NCI-H226 (cell line): ENCODE results near the gene PSMA7.
A peak's percentile ranks its signal among the peaks of the same experiment; 100 is the strongest.

Experiments used
- DNase-seq: peaks from one replicate; pipeline ENCODE4 v3.0.0-alpha.2; 2015

Gene PSMA7

DNA sequence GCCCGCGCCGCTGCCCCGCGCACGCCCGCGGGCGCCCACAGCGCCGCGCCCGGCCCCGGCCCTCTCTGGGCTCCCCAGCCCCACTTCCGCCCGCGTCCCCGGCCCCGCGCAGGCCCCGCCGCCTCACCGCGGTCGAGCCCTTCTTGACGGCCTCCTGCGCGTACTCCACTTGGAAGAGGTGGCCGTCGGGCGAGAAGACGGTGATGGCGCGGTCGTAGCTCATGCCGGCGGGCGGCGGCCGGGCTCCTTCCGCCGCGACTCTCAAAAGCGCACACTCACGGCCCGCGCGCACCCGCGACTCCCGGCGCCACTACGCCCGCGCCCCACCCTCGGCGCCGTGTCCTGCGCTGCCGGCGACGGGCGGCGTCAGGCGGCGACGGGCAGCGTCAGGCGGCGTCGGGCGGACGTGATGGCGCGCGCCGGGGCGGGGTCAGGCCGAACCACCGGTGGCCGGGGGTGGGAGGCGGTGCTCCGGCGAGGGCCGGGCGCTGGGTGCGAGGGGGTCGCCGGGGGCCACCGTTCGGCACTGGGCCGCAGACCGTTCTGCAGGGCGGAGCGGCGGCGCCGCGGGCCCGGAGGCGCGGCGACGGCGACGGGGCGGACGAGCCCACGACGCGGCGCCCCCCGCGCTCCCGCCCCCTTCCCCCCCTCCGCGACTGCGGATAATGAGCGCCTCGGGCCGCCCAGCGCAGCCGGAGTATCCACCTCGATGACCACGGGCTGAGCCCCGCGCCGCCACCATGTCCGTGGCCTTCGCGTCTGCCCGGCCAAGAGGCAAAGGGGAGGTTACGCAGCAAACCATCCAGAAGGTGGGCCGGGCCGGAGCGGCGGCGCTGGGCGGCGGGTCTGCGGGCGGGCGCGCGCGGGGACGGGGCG, at the start of gene PSMA7, which contains the start of gene SS18L1:
PSMA7 (minus strand) TSS at position 314 of the 876 bp plus-strand sequence; CDS start at position 223, 91 bp downstream.
SS18L1 (plus strand) TSS at position 689 of the 876 bp plus-strand sequence; CDS start at position 741, 52 bp downstream.
- peak; percentile 90 for DNase-seq

DNA sequence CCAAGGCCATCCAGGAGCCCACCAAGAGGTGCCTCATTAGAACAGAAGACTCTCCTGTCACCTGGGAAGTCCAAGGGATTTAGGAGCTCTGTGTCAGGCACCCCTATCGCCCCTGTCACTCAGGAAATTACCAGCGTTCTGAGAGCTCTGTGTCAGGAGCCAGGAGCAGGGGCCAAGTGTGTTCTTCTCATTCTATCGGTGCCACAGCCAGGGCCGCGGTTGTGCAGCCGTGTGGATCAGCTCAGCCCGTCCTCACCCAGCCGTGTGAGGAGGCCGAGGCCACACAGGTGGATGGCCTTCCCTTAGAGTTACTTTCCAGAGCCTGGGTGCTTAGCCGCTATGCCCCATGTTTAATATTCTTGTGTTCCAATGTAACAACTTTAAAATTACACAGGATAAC, 49.4 kb upstream of the PSMA7 start:
- no peak for DNase-seq

DNA sequence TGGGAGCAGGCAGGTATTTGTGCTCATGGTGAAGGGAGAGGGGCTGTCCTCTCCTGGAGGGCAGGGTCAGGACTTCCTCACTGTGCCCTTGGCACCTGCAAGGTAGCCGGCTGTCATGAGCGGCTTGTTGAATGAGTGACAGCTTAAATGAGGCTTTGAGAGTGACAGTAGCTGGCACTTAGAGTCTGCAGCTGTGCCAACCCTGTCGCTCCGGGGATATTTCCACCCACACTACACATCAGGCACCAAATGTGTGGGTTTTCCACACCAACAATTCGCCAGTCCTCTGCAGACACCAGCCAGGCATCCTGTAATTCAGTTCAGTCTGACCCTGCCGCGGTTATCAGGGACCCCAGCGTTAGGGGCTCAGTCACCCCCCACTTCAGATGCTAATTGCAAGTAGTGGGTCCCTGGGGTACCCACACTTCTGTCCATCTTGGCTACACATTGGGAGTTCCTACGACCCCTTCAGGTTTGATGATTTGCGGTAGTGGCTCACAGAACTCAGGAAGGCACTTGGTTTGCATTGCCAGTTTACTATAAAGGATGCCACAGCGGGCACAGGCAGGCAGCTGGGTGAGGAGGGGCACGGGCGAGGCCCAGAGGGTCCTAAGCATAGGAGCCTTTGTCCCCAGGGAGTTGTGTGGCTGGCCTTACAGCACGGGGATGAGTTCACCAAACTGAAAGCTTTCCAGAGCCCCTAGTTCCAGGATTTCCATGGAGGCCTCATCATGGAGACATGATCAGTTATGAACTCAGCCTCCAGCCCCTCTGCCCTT, 48.8 kb upstream of the PSMA7 start:
- no peak for DNase-seq

DNA sequence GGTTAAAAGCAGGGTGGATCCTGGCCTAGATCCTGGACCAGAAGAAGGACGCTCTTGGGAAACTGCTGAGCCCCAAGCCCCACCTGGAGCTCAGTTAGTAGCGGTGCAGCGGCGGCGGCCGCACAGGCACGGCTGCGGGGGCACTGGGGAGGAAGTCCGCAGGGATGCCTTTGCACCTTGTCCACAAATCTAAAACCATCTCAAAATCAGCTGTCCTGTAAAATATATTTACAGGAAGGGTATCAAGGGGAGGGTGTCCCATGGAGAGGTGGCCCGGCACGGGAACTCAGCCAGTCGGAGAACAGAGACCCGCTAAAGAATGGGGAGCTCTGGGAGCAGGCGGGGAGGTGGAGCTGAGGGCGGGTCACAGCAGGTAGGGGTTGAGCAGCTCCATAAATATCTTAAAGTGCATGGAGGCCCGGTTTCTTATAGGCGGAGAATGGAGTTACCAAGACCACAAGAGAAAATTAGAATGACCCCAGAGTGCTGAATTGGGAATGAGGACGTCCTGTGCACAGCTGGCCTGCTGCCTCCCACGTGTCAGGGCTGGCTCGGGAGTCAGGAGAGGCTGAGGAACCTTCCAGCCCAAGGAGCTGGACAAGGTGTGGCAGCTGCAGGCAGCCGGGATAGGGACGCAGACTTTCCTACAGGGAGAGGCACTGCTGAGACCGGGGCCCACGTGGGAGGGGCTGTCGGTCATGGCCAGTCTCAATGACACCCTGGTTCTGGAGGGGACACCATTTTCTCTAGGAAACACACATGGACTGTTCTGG, 47.6 kb upstream of the PSMA7 start:
- no peak for DNase-seq

GRCh38 chr20:62186887-62187866, 44.0 kb upstream of the PSMA7 start:
- peak; percentile 82 for DNase-seq

GRCh38 chr20:62186096-62186426, 42.9 kb upstream of the PSMA7 start:
- no peak for DNase-seq

GRCh38 chr20:62183426-62184142, 40.4 kb upstream of the PSMA7 start:
- DNase-seq = no peak

- peak; percentile 94 for DNase-seq
Observed at GRCh38 chr20:62182469-62183425, 39.6 kb upstream of the PSMA7 start, which contains the start of gene MTG2. TSS of gene MTG2 (plus strand) at chr20:62183028. CDS start at chr20:62193421, 10,393 bp downstream.

- no peak for DNase-seq
Observed at GRCh38 chr20:62181808-62182207, 38.6 kb upstream of the PSMA7 start.

DNA sequence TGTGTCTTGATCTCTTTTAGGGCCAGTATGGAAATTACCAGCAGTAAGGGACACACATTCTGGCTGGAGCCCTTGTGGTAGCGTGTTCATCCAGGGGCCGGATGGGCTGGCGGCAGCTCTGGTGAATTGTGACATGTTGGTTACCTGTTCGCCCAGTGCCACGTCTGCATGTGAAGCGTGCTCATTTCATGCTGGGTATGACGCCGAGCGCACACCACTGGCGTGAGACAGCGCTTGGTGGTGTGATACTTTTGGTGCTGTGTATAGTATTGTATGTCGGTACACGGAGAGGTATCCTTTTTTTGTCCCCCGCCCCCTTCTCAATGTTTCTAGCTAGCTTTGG, 35.9 kb upstream of the PSMA7 start:
- DNase-seq = no peak

DNA sequence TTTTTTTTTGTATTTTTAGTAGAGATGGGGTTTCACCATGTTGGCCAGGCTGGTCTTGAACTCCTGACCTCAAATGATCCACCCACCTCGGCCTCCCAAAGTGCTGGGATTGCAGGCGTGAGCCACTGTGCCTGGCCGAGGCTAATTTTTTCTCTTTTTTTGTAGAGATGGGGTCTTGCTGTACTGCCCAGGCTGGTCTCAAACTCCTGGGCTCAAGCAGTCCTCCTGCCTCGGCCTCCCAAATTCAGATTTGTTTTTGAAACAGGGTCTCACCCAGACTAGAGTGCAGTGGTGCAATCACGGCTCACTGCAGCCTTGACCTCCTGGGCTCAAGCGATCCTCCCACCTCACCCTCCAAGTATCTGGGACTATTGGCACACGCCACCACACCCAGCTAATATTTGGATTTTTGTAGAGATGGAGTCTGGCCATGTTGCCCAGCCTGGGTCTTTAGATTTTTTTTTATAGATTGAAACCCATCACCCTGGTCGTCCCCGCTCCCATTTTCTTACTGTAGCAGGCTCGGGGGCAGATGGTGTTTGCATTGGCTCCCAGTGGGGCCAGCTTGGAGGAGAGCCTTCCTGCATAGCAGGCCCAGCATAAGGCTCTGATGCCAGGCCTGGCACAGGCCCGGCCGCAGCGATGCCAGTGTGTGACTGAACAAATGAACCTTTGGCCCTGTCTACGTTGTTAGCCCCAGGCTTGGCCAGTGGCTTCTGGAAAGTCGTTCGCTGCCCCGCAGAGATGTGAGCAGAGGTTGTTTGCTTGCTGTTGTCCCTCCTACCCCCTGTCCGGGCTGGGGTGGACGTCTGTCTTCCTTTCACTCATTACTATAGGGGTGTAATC, 35.3 kb upstream of the PSMA7 start:
- no peak for DNase-seq

GRCh38 chr20:62177307-62177706, 34.1 kb upstream of the PSMA7 start:
- DNase-seq = no peak

GRCh38 chr20:62176866-62177265, 33.7 kb upstream of the PSMA7 start:
- no peak for DNase-seq

DNA sequence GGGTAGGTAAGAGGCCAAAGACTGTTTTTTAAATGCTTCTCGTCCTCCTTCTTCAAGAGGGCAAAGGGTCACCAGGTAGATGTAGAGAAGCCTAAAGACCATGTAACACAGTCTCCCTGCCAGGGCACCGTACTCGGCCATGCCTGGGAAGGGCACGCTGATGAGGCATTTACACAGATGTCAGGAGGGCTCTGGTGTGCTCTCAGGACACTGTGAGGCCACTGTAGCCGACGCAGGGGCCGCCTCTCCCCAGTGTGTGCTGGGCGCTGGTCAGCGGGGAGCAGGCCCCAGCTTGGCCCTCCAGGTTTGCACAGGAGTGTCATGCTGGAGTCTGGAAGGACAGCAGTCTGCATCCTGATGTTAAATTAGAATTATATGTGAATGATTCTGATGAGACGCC, 32.5 kb upstream of the PSMA7 start:
- DNase-seq = no peak

GRCh38 chr20:62174870-62175624, 31.9 kb upstream of the PSMA7 start:
- no peak for DNase-seq

GRCh38 chr20:62174021-62174804, 31.0 kb upstream of the PSMA7 start:
- DNase-seq = no peak

DNA sequence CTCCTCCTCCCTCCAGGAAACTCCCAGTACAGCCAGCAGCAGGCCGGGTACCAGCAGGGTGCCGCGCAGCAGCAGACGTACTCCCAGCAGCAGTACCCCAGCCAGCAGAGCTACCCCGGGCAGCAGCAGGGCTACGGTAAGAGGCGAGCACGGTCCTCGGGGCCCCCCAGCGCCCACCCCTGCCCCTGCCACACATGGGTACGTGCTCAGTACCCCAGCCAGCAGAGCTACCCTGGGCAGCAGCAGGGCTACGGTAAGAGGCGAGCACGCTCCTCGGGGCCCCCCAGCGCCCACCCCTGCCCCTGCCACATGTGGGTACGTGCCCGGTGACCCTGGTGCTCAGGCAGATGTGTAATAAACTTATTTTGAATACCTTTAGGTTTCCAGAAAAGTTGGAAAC, 29.5 kb upstream of the PSMA7 start:
- no peak for DNase-seq
